A549 (cell line): ENCODE measurements around the gene TCF25. TPM values are rescaled to one million over a fixed set of nuclear protein-coding genes. Genes with fewer than 3 reads are reported as not detected.

Experiments used
- ATAC-seq, 2 experiments: fragments of 200-7000 bp in 1 of 2; fragments of >200 bp in 1 of 2; cut with Nextera tagmentation in 1 of 2; cut with Tn5 transposase in 1 of 2; 3 replicates each; pipeline versions ENCODE4 v1.8.0 to v1.9.1; 2018 to 2020; ENCODE audit warnings: mild to moderate bottlenecking in 1 of 2, moderate library complexity in 1 of 2
- CTCF ChIA-PET: fragments of 300-600 bp; sonication (Branson Sonifier 250); formaldehyde crosslinking; extraction: SDS; loops from one replicate; lab custom pipeline; 2021; ENCODE audit warnings: antibody characterized with exemption, inconsistent platforms; lab: Yijun Ruan, JAX
- POLR2A ChIA-PET: fragments of 350-600 bp; formaldehyde crosslinking; extraction: SDS; loops from one replicate; lab custom pipeline; 2021; ENCODE audit warnings: antibody characterized with exemption, inconsistent platforms; lab: Yijun Ruan, JAX
- DNase-seq, 2 experiments: peaks; one replicate each; pipeline versions ENCODE4 v3.0.0 to v3.0.0-alpha.2; 2011 to 2016; ENCODE audit warnings: low read depth in 1 of 2, low spot score in 1 of 2
- FAIRE-seq: peaks from 2 replicates; lab custom pipeline; 2011; peaks lifted over from hg19 to GRCh38; lab: Jason Lieb, UNC
- H3K27ac ChIP-seq, 2 experiments: fragments of >200 bp; sonication (Bioruptor Twin); formaldehyde crosslinking; 3 replicates each; pipeline ENCODE4 v1.5.1; 2016 to 2017
- H3K4me1 ChIP-seq: fragments of >200 bp; sonication (Bioruptor Twin); formaldehyde crosslinking; 3 replicates; pipeline ENCODE4 v1.6.1; 2016
- H3K4me2 ChIP-seq: fragments of >200 bp; sonication (Bioruptor Twin); formaldehyde crosslinking; 3 replicates; pipeline ENCODE4 v1.6.1; 2016
- H3K4me3 ChIP-seq: fragments of >200 bp; sonication (Bioruptor Twin); formaldehyde crosslinking; 3 replicates; pipeline ENCODE4 v1.5.1; 2016
- H3K9me3 ChIP-seq: fragments of >200 bp; sonication (Bioruptor Twin); formaldehyde crosslinking; 3 replicates; pipeline ENCODE4 v1.6.1; 2016
- BHLHE40 ChIP-seq: IDR thresholded peaks from 2 replicates; pipeline ENCODE4 v1.6.1; 2012; ENCODE audit warnings: low read depth, low read length, inconsistent platforms
- CBX8 ChIP-seq: fragments of 200-600 bp; sonication (generic); IDR thresholded peaks from 2 replicates; pipeline ENCODE4 v1.6.1; 2016
- EHMT2 ChIP-seq: fragments of 200-600 bp; sonication (generic); IDR thresholded peaks from 2 replicates; pipeline ENCODE4 v1.6.1; 2016; ENCODE audit warnings: antibody characterized with exemption, low read depth, mild to moderate bottlenecking, moderate library complexity
- FOSB ChIP-seq: fragments of 250-450 bp; sonication (Bioruptor Pico); IDR thresholded peaks from 2 replicates; pipeline ENCODE4 v1.5.0; 2020; ENCODE audit warnings: mild to moderate bottlenecking, moderate library complexity
- FOSL2 ChIP-seq, 2 experiments: fragments of 450-650 bp in 1 of 2; fragments of >200 bp in 1 of 2; sonication (Bioruptor Twin) in 1 of 2; formaldehyde crosslinking; IDR thresholded peaks; 2 replicates each; pipeline versions ENCODE4 v1.5.0 to v1.6.1; 2016 to 2020; ENCODE audit warnings: mild to moderate bottlenecking in 1 of 2, moderate library complexity in 1 of 2
- FOXS1 ChIP-seq: fragments of 250-450 bp; sonication (Bioruptor Pico); IDR thresholded peaks from 2 replicates; pipeline ENCODE4 v1.5.0; 2020; ENCODE audit warnings: mild to moderate bottlenecking, moderate library complexity
- GATA3 ChIP-seq: IDR thresholded peaks from 2 replicates; pipeline ENCODE4 v1.6.1; 2012; ENCODE audit warnings: borderline replicate concordance
- HOXB13 ChIP-seq: fragments of 250-450 bp; sonication (Bioruptor Pico); IDR thresholded peaks from 2 replicates; pipeline ENCODE4 v1.5.0; 2020; ENCODE audit warnings: low read depth, mild to moderate bottlenecking, moderate library complexity
- JUNB ChIP-seq: fragments of >200 bp; sonication (Bioruptor Twin); formaldehyde crosslinking; IDR thresholded peaks from 2 replicates; pipeline ENCODE4 v1.6.1; 2016
- POLR2AphosphoS2 ChIP-seq: conservative IDR thresholded peaks from 2 replicates; pipeline ENCODE4 v1.6.1; 2012; ENCODE audit warnings: low read length, improper control_type of control experiment, inconsistent platforms
- RCOR1 ChIP-seq: fragments of 150-350 bp; IDR thresholded peaks from 2 replicates; pipeline ENCODE4 v1.6.1; 2014; ENCODE audit warnings: antibody characterized with exemption, low read length, low read depth
- TP53 ChIP-seq: fragments of 250-450 bp; sonication (Bioruptor Pico); IDR thresholded peaks from 2 replicates; pipeline ENCODE4 v1.5.0; 2021; ENCODE audit warnings: mild to moderate bottlenecking, moderate library complexity
- ZC3H11A ChIP-seq: fragments of 450-650 bp; IDR thresholded peaks from 2 replicates; pipeline ENCODE4 v1.6.1; 2014; ENCODE audit warnings: antibody characterized with exemption, mild to moderate bottlenecking
- ZFP36 ChIP-seq: fragments of 450-650 bp; IDR thresholded peaks from 2 replicates; pipeline ENCODE4 v1.6.1; 2014; ENCODE audit warnings: borderline replicate concordance; ENCODE audit not compliant: partially characterized antibody
- WGBS: methylation state at CpG from one replicate; pipeline ENCODE4 v1.1.6; 2017; ENCODE audit errors: missing lambda C conversion rate; 5-methylcytosine and 5-hydroxymethylcytosine counted together
- polyA plus RNA-seq, 4 experiments: library from polyadenylated mRNA; depleted of rRNA in 3 of 4; stranded (reverse); fragments of >200 nt; fragmentation: RNase III in 1 of 4; extraction: RNeasy Plus Mini Kit Qiagen cat#74134 plus additional on column Dnase treatment in 1 of 4; gene quantifications; 2 replicates in 3 of 4; 3 replicates in 1 of 4; pipeline ENCODE4 v1.2.3, GENCODE V29; 2011 to 2017
- TF ChIP-seq, protein P1 (sequence below): IDR thresholded peaks from 2 replicates; pipeline ENCODE4 v1.6.1; 2012
- TF ChIP-seq, protein P2 (sequence below): fragments of >200 bp; sonication (Bioruptor Twin); formaldehyde crosslinking; IDR thresholded peaks from 2 replicates; pipeline ENCODE4 v1.6.1; 2016
- TF ChIP-seq, protein P3 (sequence below): fragments of >200 bp; sonication (Bioruptor Twin); formaldehyde crosslinking; IDR thresholded peaks from 3 replicates; pipeline ENCODE4 v1.6.1; 2016

TCF25 gene
- polyA plus RNA-seq, 2 of the 4 experiments (the other 2 are of a cell fraction): 125 TPM

GRCh38 chr16:89946515-89946914 is 73.1 kb downstream of the TCF25 start:
- Histone ChIP-seq H3K9me3 (no peaks in the 10 kb centered on the region), H3K4me3 (no peak overlapping the region), H3K27ac (no peak overlapping the region), H3K4me1 (peaks cover 11% of the 10 kb centered on the region; the same call in 2 of the 3 replicates), H3K4me2 (no peak overlapping the region)
- ChIA-PET CTCF (no interaction called here), POLR2A (no interaction called here)
- DNase-seq (no peak), ATAC-seq (no peak), FAIRE-seq (no peak)
- TF ChIP-seq CBX8 (no peak), TP53 (CRISPR knock-in tag) (no peak), ZC3H11A (no peak)
- TF ChIP-seq, protein P1, sequence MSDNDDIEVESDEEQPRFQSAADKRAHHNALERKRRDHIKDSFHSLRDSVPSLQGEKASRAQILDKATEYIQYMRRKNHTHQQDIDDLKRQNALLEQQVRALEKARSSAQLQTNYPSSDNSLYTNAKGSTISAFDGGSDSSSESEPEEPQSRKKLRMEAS: no peak
- WGBS: 63% methylated on average over 4 of the region's 5 CpGs

DNA sequence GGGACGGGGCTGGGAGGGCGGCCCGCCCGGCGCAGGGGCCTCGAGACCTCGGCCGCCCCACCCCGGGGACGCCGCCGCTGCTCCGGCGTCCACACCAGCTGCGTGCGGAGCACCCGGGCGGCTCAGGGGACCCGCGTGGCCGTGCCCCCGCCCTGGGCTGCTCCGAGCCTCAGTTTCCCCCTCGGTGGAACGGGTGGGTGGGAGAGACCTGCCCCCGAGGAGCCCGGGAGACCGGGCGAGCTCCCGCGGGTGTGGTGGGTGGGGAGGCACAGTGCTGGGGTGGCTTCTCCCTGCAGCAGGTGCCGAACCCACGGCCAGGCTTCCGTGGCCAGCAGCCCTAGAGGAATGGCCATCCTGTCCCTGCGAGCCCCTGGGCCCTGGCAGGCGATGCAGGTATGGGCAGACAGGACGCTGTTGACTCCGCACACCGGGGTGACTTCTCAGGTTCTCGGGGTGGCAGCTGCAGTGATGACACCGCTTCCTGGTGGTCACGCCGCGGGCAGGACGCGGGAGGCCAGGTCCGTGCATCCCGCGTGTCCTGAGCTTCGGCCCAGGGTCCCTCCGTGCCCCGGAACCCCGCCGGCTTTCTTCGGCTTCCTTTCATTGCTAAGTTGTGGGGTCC is 75.8 kb downstream of the TCF25 start:
- H3K4me2 ChIP-seq: peak overlapping the region; percentile 99
- CTCF ChIA-PET: interaction anchor here (0.6 to 1.6 kb wide), 9 partner anchors 9 to 56 kb away, joined by 3 to 7 read pairs (median 4); partner anchors contain the start of gene MC1R
- no peaks in the 10 kb centered on the region for H3K9me3 ChIP-seq
- FAIRE-seq (no peak), ATAC-seq (no peak), DNase-seq (no peak)
- TF ChIP-seq, protein P2, sequence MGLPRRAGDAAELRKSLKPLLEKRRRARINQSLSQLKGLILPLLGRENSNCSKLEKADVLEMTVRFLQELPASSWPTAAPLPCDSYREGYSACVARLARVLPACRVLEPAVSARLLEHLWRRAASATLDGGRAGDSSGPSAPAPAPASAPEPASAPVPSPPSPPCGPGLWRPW: no peak
- TF ChIP-seq RCOR1 (no peak), EHMT2 (no peak), ZFP36 (no peak)
- POLR2A ChIA-PET: interaction anchor here (0.6 kb wide), 1 partner anchor 41 kb away, joined by 3 read pairs; no protein-coding TSS in a partner anchor
- H3K27ac ChIP-seq: peak overlapping the region; percentile 76 to 90
- 90% methylated on average over 19 of the region's 55 CpGs for WGBS
- H3K4me1 ChIP-seq: peaks cover 11% of the 10 kb centered on the region; the same call in 2 of the 3 replicates
- peak overlapping the region; percentile 88 for H3K4me3 ChIP-seq

- TF ChIP-seq FOSB (CRISPR knock-in tag) (no peak), GATA3 (no peak), POLR2AphosphoS2 (no peak), FOXS1 (no peak), JUNB (no peak), BHLHE40 (no peak)
- TF ChIP-seq, all 56 proteins: peak for 0
- H3K27ac ChIP-seq: peak overlapping the region in 1 of 2 experiments; percentile 90; a peak in 2 of 6 replicates
- 97% methylated on average over 12 of the region's 12 CpGs for WGBS
- H3K9me3 ChIP-seq: no peaks in the 10 kb centered on the region
- peak overlapping the region; percentile 88; the same call in 2 of the 3 replicates for H3K4me3 ChIP-seq
- ATAC-seq (no peak), FAIRE-seq (no peak), DNase-seq (no peak)
- ChIA-PET CTCF (interaction anchor here (0.8 to 1.6 kb wide), 9 partner anchors 9 to 249 kb away, joined by 3 to 7 read pairs (median 4); partner anchors contain the start of gene MC1R), POLR2A (interaction anchor here (0.6 kb wide), 1 partner anchor 40 kb away, joined by 3 read pairs; no protein-coding TSS in a partner anchor)
- peak overlapping the region; percentile 99 for H3K4me2 ChIP-seq
- peaks cover 11% of the 10 kb centered on the region; the same call in 2 of the 3 replicates for H3K4me1 ChIP-seq
These were observed 76.4 kb downstream of the TCF25 start for GRCh38 chr16:89949756-89950155.

DNA sequence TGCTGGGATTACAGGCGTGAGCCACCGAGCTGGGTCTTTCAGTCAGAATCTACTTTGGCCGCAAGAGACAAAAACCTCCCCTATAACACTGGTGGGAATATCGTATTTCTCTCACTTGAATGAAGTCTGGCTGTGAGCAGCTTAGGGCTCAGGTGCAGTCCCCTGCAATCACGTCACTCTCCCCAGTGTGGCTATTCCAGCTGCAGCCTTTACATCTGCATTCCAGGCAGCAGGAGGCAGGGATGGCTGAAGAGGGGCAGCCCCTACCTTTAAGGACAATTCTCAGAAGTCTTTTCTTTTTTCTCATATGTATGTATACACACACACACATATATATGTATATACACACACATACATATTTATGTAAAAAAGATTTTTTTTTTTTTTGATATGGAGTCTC is 78.1 kb downstream of the TCF25 start:
- ATAC-seq (no peak), FAIRE-seq (no peak), DNase-seq (no peak)
- Histone ChIP-seq H3K4me3 (no peak overlapping the region), H3K9me3 (no peaks in the 10 kb centered on the region), H3K4me1 (peaks cover 11% of the 10 kb centered on the region; the same call in 2 of the 3 replicates), H3K27ac (no peak overlapping the region), H3K4me2 (no peak overlapping the region)
- 93% methylated on average over 5 of the region's 5 CpGs for WGBS
- POLR2A ChIA-PET: no interaction called here
- CTCF ChIA-PET: interaction anchor here (1.1 to 1.4 kb wide), 3 partner anchors 11 to 46 kb away, joined by 4 to 5 read pairs (median 5); no protein-coding TSS in a partner anchor
- TF ChIP-seq, protein P3, sequence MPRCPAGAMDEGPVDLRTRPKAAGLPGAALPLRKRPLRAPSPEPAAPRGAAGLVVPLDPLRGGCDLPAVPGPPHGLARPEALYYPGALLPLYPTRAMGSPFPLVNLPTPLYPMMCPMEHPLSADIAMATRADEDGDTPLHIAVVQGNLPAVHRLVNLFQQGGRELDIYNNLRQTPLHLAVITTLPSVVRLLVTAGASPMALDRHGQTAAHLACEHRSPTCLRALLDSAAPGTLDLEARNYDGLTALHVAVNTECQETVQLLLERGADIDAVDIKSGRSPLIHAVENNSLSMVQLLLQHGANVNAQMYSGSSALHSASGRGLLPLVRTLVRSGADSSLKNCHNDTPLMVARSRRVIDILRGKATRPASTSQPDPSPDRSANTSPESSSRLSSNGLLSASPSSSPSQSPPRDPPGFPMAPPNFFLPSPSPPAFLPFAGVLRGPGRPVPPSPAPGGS: no peak
- TF ChIP-seq HOXB13 (CRISPR knock-in tag): no peak
- TF ChIP-seq FOSL2 (IDR thresholded peaks at IDR 0.05): no peak
- TF ChIP-seq FOSL2 (CRISPR knock-in tag; IDR thresholded peaks at IDR 0.05): no peak
